ENCODE data around the gene ZNF771. TPM values are rescaled to one million over a fixed set of nuclear protein-coding genes. Genes with fewer than 3 reads are reported as not detected.

The ZNF771 gene
- polyA plus RNA-seq, 1 donor (not counting 4 experiments of a cell fraction or from before 2014, with no cell fraction given) = 4.0 TPM

- dilution Hi-C loops (cut with MboI; ENCODE audit: extremely low pct_ligation_motif_present, low sequenced_read_pairs) = no loop called here
- FAIRE-seq (no peak), DNase-seq (ENCODE audit: low read depth, low spot score) (no peak)
- H3K9me3 ChIP-seq (ENCODE audit: control insufficient read depth, low read depth, low read length) = no peaks in the 10 kb centered on the region
- no peak overlapping the region for H3K4me2 ChIP-seq (ENCODE audit: control insufficient read depth, extremely low read depth, insufficient read depth, low read depth, low read length)
- H3K9me1 ChIP-seq (ENCODE audit: control insufficient read depth, extremely low read depth, insufficient read depth, low read length) = no peaks in the 10 kb centered on the region
- H3K9ac ChIP-seq (ENCODE audit: control insufficient read depth, extremely low read depth, insufficient read depth, low read length) = no peak overlapping the region
- no peak overlapping the region for H3K4me3 ChIP-seq (ENCODE audit: control insufficient read depth in 2 of 3, extremely low read depth in 1 of 3, insufficient read depth in 2 of 3, low read depth in 1 of 3, low read length in 3 of 3)
- peaks cover 0 to 16% of the 10 kb centered on the region in 2 experiments for H3K36me3 ChIP-seq (ENCODE audit: control insufficient read depth in 2 of 2, extremely low read depth in 1 of 2, insufficient read depth in 2 of 2, low read length in 2 of 2)
- no peaks in the 10 kb centered on the region for H4K20me1 ChIP-seq (ENCODE audit: control insufficient read depth, extremely low read depth, insufficient read depth, low read length)
- TF ChIP-seq EZH2 (IDR thresholded peaks at IDR 0.05; ENCODE audit: low read length) = no peak
- TF ChIP-seq CTCF (optimal IDR thresholded peaks at IDR 0.05 in 1 of 3, IDR thresholded peaks at IDR 0.05 in 1 of 3, conservative IDR thresholded peaks at IDR 0.05 in 1 of 3; ENCODE audit: extremely low read depth in 1 of 3, insufficient read depth in 2 of 3, low read length in 3 of 3) = no peak
- H3K4me1 ChIP-seq (ENCODE audit: control insufficient read depth, extremely low read depth, insufficient read depth, low read length) = peaks cover 11% of the 10 kb centered on the region
- H3K27ac ChIP-seq (ENCODE audit: control insufficient read depth, insufficient read depth, low read length) = no peak overlapping the region
- no peak overlapping the region for H2AFZ ChIP-seq (ENCODE audit: control insufficient read depth, low read length)
- peaks cover 9% of the 10 kb centered on the region for H3K79me2 ChIP-seq (ENCODE audit: control insufficient read depth, insufficient read depth, low read length)
- H3K27me3 ChIP-seq (ENCODE audit: control insufficient read depth, extremely low read depth, insufficient read depth, low read length) = no peaks in the 10 kb centered on the region
Observed at GRCh38 chr16:30439720-30440348, 32.4 kb downstream of the ZNF771 start.

- dilution Hi-C loops (cut with MboI; ENCODE audit: extremely low pct_ligation_motif_present, low sequenced_read_pairs) = no loop called here
- H3K4me1 ChIP-seq (ENCODE audit: control insufficient read depth, extremely low read depth, insufficient read depth, low read length) = peaks cover 17% of the 10 kb centered on the region
- peaks cover 13% of the 10 kb centered on the region for H3K79me2 ChIP-seq (ENCODE audit: control insufficient read depth, insufficient read depth, low read length)
- no peaks in the 10 kb centered on the region for H3K27me3 ChIP-seq (ENCODE audit: control insufficient read depth, extremely low read depth, insufficient read depth, low read length)
- H3K9me1 ChIP-seq (ENCODE audit: control insufficient read depth, extremely low read depth, insufficient read depth, low read length) = no peaks in the 10 kb centered on the region
- H3K4me3 ChIP-seq (ENCODE audit: control insufficient read depth in 2 of 3, extremely low read depth in 1 of 3, insufficient read depth in 2 of 3, low read depth in 1 of 3, low read length in 3 of 3) = no peak overlapping the region
- DNase-seq (ENCODE audit: low read depth, low spot score) (no peak), FAIRE-seq (no peak)
- H2AFZ ChIP-seq (ENCODE audit: control insufficient read depth, low read length) = no peak overlapping the region
- no peak overlapping the region for H3K27ac ChIP-seq (ENCODE audit: control insufficient read depth, insufficient read depth, low read length)
- H3K4me2 ChIP-seq (ENCODE audit: control insufficient read depth, extremely low read depth, insufficient read depth, low read depth, low read length) = no peak overlapping the region
- TF ChIP-seq CTCF (optimal IDR thresholded peaks at IDR 0.05 in 1 of 3, IDR thresholded peaks at IDR 0.05 in 1 of 3, conservative IDR thresholded peaks at IDR 0.05 in 1 of 3; ENCODE audit: extremely low read depth in 1 of 3, insufficient read depth in 2 of 3, low read length in 3 of 3) = no peak
- TF ChIP-seq EZH2 (IDR thresholded peaks at IDR 0.05; ENCODE audit: low read length) = no peak
- no peak overlapping the region for H3K9ac ChIP-seq (ENCODE audit: control insufficient read depth, extremely low read depth, insufficient read depth, low read length)
- no peaks in the 10 kb centered on the region for H4K20me1 ChIP-seq (ENCODE audit: control insufficient read depth, extremely low read depth, insufficient read depth, low read length)
- H3K9me3 ChIP-seq (ENCODE audit: control insufficient read depth, low read depth, low read length) = no peaks in the 10 kb centered on the region
- peaks cover 0 to 16% of the 10 kb centered on the region in 2 experiments for H3K36me3 ChIP-seq (ENCODE audit: control insufficient read depth in 2 of 2, extremely low read depth in 1 of 2, insufficient read depth in 2 of 2, low read length in 2 of 2)
Observed at GRCh38 chr16:30443631-30444030, 36.2 kb downstream of the ZNF771 start.
